GM18870 (cell line): Measurements from ENCODE around the gene ARID4A.
"Not testable (repeated sequence)": the region's sequence is repeated elsewhere in the genome, so short reads cannot be mapped to it uniquely, and the experiment has no call there.

Source experiments
- ATAC-seq: cut with Tn5 transposase; IDR thresholded peaks from one replicate; pipeline ENCODE4 v1.9.1; 2021; ENCODE audit warnings: moderate library complexity; ENCODE audit not compliant: unreplicated experiment

The ARID4A gene

DNA sequence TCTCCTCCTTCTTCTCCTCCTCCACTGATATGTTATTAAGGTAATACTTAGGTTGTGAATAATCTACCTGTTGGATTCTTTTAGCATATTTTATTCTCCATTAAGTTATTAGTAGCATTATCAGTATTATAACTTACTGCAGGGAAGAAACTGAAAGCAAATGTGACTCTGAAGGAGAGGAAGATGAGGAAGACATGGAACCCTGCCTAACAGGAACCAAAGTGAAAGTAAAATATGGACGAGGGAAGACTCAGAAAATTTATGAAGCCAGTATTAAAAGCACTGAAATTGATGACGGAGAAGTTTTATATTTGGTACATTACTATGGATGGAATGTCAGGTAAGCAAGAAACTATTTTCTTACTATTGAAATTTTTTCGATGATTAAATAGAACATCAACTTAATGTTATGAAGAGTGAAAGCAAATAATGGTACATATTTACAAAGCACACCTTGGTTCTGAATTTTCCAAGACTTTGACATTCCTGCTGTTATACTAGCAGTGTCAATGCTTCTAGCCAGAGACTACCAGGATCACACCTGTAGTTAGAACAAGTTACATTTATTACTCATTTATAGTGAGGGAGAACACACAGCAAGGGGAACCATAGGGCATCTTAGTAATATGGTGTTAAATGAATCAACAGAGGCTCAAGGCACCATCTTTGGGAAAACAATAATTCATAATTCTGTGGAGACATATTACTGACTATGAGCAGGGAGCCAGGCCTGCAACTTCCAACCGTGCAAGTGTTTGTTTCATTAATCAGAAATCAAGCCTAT lies 55.4 kb downstream of the ARID4A start:
- no peak for ATAC-seq

GRCh38 chr14:58354808-58355207 lies 56.5 kb downstream of the ARID4A start:
- ATAC-seq: no peak

GRCh38 chr14:58356268-58356667 lies 57.9 kb downstream of the ARID4A start:
- ATAC-seq: no peak

GRCh38 chr14:58362272-58362671 lies 63.9 kb downstream of the ARID4A start:
- ATAC-seq: not testable (repeated sequence)

- no peak for ATAC-seq
These were observed 64.5 kb downstream of the ARID4A start for GRCh38 chr14:58362798-58363412.

DNA sequence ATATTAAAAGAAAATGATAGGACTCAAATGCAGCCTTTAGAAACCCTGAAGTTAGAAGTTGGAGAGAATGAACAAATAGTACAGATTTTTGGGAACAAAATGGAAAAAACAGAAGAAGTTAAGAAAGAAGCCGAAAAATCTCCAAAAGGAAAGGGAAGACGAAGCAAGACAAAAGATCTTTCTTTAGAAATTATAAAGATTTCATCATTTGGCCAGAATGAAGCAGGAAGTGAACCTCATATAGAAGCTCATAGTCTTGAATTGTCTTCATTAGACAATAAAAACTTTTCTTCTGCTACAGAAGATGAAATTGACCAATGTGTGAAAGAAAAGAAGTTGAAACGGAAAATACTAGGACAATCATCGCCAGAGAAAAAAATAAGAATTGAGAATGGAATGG lies 66.0 kb downstream of the ARID4A start:
- ATAC-seq: no peak

- no peak for ATAC-seq
These were observed 68.9 kb downstream of the ARID4A start for GRCh38 chr14:58367296-58367695.

GRCh38 chr14:58368956-58369355 lies 70.6 kb downstream of the ARID4A start:
- ATAC-seq: no peak

- ATAC-seq: no peak
These were observed 78.4 kb downstream of the ARID4A start for GRCh38 chr14:58376791-58377190.

- ATAC-seq: no peak
These were observed 92.5 kb downstream of the ARID4A start for GRCh38 chr14:58390830-58391229.

DNA sequence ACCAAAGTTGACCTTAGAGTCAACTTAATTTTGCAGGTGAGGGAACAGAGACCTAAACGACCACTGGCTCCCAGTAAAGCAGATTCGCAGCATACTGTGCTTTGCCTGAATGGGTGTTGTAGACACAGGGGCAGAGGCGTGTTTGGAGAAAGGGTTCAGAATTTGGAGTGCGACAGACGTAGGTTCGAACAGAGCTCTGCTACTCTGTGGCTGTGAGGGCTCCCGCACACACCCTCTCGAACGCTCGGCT lies 97.1 kb downstream of the ARID4A start:
- ATAC-seq: no peak

GRCh38 chr14:58395812-58396788 lies 97.7 kb downstream of the ARID4A start, which contains the start of gene TOMM20L:
TSS of gene TOMM20L (plus strand) at chr14:58395930. CDS start at chr14:58395958, 28 bp downstream.
- ATAC-seq: peak; percentile 80

- ATAC-seq: no peak
These were observed 98.8 kb downstream of the ARID4A start for GRCh38 chr14:58397156-58397555.

DNA sequence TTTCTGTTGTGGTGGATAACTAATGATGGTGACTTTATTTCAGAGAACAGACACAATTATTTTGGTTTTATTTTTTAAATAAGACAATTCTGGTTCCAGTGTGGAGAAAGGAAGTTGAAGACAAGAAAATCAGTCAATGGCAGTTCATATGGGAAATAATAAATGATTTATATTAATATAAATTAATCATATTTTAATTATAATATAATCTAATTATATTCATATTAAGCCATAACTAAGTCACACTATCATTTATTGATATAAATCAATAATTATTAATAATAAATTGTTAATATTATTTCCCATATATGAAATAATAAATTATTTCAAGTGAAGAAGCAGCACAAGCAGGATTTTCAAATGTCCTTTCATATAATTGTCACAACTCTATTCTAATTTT lies 100.1 kb downstream of the ARID4A start:
- ATAC-seq: no peak

DNA sequence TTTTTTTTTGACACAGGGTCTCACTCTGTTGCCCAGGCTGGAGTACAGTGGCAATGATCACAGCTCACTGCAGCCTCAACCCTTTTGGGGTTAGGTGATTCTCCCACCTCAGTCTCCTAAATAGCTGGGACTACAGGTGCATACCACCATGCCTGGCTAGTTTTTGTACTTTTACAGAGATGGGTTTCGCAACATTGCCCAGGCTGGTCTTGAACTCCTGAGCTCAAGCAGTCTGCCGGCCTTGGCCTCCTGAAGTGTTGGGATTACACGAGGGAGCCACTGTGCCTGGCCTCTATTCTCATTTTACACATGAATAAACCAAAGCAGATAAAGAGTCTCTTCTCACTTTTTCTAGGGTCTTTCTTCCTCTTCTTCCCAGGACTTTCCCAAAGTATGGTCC lies 100.5 kb downstream of the ARID4A start:
- no peak for ATAC-seq

GRCh38 chr14:58401587-58401986 lies 103.2 kb downstream of the ARID4A start:
- no peak for ATAC-seq

DNA sequence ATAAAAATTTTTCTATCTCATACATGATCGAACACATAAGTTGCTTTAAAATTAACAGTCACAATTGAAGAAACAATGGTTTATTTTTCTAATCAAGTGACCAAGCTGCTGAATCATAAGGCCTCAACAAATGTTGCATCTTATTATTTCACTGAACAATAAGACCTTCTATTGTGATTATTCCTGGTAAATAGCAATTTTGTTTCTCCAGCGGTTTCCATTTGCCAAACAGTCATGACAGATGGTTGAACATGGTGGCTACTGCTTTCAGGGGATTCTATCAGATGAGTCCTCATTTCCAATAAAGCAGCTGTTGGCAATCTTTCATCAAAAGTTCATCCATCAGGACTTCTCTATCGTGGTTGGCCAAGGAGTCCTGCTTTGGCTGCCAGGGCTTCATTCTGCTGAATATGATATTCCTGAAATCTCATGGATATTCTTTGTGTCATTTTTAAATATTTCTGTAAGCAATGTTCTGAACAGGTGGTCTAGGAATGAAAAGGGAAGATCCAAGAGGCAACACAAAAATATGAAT lies 110.4 kb downstream of the ARID4A start:
- no peak for ATAC-seq

- no peak for ATAC-seq
These were observed 116.5 kb downstream of the ARID4A start for GRCh38 chr14:58414845-58415244.

- ATAC-seq: no peak
These were observed 117.5 kb downstream of the ARID4A start for GRCh38 chr14:58415636-58416547.

DNA sequence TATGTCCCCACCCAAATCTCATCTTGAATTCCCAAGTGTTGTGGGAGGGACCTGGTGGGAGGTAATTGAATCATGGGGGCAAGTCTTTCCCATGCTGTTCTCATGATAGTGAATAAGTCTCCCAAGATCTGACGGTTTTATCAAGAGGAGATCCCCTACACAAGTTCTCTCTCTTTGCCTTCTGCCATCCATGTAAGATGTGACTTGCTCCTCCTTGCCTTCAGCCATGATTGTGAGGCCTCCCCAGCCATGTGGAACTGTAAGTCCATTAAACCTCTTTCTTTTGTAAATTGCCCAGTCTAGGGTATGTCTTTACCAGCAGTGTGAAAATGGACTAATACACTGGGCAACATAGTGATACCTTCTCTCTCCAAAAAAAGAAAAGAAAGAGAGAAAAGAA lies 118.6 kb downstream of the ARID4A start:
- not testable (repeated sequence) for ATAC-seq
